ENCODE data around the gene DDX27.

The DDX27 gene

DNA sequence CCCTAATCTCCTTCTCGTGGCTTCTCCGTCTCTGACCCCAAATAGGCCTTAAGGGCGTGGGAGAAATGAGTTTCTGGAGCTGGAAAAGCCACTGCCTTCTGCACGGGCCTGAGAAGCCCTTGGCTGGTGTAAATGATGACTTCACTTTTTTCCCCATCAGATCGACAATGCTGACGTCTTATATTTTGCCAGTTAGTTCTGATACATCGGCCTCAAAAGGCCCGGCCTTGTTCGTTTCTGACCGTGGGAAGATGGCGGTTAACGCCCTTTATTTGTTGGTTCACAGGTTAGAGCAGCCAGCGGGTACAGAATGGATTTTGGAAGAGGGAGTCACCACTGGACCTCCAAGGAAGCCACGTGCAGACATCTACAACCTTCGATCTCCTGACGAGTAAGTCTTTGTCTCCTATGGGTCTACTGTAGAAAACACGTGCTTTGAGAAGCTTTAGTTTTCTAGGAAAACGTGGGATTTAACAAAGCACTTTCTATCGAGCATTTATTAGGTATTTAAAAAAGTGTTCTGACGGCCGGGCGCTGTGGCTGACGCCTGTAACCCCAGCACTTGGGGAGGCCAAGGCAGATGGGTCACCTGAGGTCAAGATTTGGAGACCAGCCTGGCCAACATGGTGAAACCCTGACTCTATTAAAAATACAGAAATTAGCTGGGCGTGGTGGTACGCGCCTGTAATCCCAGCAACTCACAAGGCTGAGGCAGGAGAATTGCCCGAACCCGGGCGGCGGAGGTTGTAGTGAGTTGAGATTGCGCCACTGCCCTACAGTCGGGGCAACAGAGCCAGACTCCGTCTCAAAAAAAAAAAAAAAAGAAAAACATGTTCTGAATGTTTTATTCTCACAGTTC, 59.8 kb downstream of the DDX27 start:
- DNase-seq: no peak

GRCh38 chr20:49279677-49280462, 60.7 kb downstream of the DDX27 start:
- no peak for DNase-seq

- no peak for DNase-seq
Observed at GRCh38 chr20:49280463-49281058, 61.3 kb downstream of the DDX27 start.

DNA sequence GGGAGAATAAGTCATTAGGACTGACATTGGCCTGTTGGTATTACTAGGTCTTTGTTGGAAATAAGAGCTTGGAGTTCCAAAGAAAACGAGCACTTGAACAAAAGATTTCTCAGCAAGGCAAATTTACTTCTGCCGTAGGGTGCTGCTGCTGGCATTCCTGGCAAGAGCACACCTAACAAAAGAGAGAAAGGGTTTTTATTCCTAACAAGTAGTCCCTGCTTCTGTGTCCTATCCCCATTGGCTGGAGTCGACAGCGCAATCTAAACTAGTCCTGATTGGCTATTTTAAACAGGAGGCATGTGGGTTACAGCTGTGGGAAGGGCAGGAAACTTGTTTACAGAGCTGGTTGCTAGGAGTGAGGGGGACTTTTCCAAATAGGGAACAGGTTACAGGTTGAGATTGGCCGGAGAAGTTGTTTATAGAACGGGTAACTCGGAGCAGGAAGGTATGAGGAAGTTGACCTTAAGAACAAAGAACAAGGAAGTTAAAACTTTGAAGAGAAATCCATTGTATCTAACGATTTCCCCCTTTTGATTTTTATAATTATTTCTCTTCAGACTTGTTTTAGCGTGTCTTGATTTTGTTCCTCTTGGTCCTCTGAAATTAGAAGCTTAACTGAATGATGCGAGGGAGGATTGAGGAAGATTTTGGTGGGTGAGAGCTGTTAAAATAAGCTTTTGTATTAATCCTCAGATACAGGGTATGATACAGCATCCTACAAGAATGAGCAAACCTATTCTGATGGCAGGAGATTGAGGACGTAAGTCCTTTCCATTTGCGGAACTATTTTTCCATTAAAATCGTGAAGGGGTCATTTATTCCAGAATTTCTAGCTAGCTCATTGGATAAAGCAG, 62.1 kb downstream of the DDX27 start:
- no peak for DNase-seq

- DNase-seq: no peak
Observed at GRCh38 chr20:49281913-49282467, 62.8 kb downstream of the DDX27 start.

DNA sequence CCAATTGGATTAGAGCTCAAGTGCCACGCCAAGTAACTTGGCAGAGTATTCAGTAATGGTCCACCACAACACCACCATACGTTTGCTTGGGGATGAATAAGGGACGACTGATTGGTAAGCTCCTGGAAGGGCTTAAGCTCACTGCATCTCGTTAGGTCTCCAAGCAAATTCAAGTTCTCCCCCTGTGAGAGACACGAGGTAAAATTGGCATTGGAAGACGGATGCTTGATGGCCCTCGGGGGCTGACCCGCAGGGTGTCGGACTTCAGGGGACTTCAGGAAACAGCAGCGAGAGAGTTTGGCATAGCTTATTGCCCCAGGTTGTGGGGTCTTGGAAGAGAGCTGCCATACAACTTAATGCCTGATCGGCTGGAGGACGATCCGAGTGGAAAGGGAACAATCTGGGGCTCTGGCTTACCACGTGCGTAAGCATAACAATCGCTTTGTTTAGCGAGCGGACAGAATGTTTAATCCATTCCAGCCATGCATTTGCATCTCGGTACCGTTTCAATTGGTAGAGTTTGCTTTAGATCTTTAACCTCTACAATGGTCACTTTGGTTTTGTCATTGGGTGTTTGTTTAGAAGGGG, 63.5 kb downstream of the DDX27 start:
- no peak for DNase-seq

GRCh38 chr20:49283176-49283702, 64.0 kb downstream of the DDX27 start:
- no peak for DNase-seq

DNA sequence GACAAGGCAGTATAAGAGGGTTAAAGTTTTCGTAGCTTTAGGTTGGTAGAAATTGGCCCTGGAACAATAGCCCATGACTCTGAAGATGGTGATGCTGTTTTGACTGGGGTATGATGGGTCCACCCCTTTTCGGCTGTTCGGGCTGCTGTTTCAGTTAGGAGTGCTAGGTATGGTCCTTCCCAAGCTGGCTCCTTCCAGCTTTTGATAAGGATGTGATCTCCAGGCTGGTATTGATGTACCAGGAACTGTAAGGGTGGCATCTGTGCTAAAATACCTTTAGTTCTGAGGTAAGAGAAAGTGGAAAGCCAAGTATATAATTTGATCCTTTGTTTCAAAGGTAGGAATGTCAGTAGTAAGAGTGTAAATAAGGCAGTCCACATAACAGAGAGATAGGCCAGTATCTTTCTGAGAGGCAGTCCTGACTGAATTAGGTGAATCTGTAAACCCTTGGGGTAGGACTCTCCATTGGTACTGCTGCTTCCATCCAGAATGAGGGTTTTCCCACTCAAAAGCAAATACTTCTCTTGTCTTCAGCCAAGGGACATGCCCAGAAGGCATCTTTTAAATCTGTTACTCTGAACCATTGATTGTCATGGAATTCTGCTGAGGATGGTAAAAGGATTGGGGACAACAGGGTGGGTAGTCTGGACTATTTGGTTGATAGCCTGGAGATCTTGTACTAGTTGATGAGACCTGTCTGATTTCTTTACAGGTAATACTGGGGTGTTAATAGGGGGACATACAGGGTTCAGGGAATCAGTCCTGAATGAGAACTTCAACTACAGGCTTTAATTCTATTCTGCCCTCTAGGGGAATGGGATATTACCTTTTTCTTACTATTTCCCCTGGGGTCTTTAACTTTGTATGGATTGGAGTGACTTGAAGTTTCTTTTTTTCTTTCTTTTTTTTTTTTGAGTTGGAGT, 64.7 kb downstream of the DDX27 start:
- no peak for DNase-seq

DNA sequence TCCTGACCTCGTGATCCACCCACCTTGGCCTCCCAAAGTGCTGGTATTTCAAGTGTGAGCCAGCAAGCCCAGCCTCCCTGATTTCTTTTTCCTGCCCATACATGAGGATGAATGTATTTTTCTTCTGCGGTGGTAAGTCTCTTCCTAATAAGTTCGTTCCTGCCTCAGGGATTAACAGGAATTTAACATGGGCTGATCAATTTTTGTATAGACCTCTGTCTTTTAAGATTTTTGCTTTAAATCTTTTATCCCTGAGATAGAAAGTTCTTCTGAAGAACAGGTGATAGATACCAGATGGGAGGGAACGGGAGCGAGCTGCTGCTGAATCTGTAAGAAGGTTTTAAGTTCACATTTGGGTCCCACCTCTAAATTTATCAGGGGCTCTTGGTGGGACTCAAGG, 65.6 kb downstream of the DDX27 start:
- no peak for DNase-seq

DNA sequence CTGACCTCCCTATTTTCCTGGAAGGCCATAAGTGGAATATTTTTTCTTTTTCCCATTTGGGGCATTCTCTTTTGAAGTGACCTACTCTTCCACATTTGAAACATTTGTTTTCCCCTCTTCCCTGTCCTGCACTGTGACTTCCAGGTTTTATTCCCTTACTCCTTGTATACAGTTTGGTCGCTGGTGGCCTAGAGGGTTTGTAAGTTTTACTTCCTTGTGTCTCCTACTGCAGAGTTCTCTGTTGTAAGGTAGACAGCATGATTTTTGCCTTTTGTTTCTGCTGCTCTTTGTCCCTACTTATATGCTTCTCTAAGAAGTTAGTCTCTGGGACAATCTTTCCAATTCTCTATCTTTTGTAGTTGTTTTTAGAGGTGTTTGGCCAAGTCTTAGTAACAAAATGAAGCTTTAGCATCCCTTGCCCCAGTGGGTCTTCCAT, 66.0 kb downstream of the DDX27 start:
- no peak for DNase-seq

DNA sequence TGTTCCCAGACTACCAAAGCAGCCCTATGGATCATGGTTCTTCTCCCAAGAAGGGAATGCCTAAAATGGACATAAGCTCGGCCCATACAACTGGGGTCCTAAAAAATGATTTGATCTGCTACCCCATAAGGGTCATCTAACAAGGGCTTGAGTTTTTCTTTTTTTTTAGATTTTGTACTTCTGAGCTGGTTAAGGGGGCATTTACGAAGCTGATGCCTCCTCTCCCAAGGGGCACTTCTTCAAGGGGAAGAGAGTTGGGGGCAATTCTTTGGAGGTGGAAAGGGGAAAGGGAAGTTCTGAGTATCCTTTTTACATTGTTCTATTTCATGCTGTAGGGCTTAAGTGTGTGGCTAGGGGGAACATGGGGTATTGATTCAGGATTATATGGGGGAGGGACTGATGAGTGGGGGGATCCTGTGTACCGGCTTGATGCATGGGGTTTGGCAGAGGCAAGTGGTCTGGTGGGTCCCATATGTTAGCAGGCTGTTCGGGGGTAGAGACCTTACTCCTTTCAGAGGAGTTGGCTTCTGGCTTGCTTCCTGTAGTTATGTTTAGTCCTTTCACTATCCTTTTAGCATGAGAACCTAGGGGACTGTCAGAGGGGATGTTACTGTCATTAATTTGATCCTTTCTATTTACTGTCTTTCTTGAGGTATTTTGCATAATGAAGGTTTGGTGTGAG, 66.7 kb downstream of the DDX27 start:
- no peak for DNase-seq

DNA sequence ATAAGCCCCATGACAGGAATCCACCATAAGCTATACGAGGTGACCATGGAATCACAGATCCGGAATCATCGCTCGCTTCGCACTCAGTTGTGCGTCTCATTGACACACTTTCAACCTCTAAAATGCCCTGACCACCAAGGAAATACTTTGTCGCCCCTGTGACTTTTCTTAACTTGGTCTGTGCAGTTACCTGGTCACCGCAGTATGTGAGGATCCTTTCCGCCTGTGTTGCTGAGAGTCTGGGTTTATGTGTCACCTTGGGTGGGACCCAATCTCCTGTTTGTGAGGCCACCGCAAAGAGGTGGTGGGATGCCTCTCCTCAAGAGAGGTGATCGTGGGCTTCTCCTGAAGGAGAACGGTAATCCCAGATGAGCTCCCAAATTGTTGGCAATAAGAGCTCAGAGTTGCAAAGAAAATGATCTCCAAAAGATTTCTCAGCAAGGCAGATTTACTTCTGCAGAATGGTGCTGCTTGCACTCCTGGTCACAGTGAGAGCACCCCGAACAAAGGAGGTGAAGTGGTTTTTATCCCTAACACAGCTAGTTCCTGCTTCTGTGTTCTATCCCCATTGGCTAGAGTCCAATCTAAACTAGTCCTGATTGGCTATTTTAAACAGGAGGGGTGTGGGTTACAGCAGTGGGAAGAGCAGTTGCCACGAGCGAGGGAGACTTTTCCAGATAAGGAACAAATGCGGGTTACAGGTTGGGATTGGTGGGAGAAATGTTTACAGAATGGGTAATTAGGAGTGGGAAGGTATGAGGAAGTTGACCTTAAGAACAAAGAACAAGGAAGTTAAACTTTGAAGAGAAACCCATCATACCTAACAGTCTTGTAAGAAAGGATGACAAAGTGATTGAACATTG, 67.7 kb downstream of the DDX27 start:
- no peak for DNase-seq

DNA sequence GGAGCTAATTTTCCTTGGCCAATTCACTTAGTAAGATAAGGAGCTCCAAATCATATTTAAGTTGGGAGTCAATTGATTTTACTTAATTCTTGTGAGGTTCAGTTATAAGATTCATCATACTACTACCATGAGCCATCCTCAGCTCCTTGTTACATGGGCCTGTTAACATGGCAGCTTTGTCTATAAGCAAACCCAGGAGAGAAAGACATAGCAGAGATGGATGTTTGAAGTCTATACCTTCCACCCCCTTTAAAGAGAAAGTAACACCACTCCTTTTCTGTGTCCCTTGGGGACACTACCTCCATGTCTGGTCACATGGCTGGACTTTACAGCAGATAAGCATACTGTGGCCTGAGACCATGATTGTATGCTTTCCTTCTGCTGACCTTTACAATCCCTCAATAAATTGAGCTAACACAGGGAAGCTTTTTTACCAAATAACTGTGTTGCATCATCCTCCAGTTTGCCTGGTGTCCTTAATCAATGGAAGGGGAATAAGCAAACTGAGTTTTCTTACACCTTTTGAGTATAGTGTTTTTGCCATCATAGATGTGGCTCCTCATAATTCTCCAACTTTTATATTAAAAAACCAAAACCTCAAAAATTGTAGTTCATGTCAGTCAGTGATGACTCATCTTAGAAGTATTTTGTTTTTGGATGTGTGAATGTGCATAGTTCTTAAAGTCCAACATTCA, 68.5 kb downstream of the DDX27 start:
- no peak for DNase-seq

DNA sequence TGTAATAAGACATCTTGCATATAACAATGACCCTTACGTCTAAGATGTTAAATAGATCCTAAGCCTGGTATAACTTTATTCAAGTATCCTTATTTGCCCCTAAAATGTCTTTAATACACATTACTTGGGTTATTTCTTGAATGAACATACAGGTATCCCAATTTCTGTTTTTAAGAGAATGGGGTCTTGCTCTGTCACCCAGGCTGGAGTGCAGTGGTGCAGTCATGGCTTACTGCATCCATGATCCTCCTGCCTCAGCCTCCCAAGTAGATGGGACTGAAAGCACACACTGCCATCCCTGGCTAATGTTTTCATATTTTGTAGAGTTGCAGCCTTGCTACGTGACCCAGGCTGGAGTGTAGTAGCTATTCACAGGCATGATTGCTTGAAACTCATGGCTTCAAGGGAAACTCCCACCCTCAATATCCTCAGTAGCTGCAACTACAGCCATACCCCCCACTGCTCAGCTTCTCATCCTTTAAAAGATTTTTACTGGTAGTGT, 69.1 kb downstream of the DDX27 start:
- DNase-seq: no peak

DNA sequence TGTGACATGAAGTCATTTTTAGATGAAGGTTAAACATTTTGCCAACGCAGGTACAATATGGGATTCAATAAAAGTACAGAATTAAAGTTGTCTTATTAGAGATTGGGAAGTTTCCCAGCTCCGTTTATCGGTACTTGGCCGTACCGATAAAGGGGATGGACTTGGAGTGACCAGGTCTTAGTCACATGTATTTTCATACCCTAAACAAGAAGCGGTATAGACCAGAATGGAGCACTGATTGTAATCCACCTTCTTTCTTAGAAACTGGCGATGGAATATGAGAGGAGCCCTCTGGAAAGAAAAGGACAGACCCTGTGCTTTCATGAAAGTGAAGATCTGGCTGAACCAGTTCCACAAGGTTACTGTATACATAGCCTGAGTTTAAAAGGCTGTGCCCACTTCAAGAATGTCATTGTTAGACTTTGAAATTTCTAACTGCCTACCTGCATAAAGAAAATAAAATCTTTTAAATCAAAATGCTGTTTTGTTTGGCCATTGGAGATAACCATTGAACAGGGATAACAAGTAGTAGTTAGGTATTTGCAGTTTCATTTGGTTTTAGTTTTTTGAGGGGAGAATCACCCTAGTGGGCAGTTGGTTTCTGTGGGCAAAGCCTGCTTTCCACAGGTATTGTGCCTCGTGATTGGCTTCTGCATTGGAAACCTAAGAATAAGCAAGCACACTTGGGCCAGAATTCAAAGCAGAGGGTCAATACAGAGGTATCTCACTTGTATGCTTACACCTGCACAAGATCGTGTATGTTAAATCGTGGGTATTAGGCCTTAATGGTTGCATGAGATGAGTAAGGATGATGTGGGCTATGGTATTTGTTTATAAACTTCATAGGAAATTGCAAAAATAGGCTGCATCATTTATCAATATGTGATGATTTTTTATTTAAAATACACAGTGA, 69.8 kb downstream of the DDX27 start:
- DNase-seq: no peak

- no peak for DNase-seq
Observed at GRCh38 chr20:49290608-49291191, 71.5 kb downstream of the DDX27 start.

GRCh38 chr20:49291200-49291599, 72.0 kb downstream of the DDX27 start:
- DNase-seq: no peak
